ENCODE data around the gene SPTAN1. TPM values are rescaled to one million over a fixed set of nuclear protein-coding genes. Genes with fewer than 3 reads are reported as not detected.
"Not testable (repeated sequence)": the region's sequence is repeated elsewhere in the genome, so short reads cannot be mapped to it uniquely, and the experiment has no call there.

Gene SPTAN1
- total RNA-seq, 1 donor from 2014 or later = 914 TPM

DNA sequence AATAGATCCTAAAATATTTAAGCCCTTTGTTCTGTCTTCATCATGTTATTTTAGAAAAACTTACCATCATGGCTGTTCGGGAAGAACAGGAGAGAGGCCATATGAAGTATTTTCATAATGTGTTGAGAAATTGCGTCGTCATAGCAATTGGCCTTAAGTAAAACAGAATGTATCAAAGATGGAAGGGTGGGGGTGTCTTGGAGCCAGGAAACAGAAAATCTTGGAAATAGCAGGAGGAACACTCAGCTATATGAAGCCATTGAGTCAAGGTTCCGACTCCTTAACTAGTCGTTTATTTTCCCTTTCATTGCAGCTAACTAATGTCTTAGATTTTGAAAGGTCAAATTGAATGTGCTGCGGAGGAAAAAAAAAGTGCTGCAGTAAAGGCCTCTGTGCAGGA lies 1.3 kb downstream of the SPTAN1 start:
- DNase-seq = no peak

DNA sequence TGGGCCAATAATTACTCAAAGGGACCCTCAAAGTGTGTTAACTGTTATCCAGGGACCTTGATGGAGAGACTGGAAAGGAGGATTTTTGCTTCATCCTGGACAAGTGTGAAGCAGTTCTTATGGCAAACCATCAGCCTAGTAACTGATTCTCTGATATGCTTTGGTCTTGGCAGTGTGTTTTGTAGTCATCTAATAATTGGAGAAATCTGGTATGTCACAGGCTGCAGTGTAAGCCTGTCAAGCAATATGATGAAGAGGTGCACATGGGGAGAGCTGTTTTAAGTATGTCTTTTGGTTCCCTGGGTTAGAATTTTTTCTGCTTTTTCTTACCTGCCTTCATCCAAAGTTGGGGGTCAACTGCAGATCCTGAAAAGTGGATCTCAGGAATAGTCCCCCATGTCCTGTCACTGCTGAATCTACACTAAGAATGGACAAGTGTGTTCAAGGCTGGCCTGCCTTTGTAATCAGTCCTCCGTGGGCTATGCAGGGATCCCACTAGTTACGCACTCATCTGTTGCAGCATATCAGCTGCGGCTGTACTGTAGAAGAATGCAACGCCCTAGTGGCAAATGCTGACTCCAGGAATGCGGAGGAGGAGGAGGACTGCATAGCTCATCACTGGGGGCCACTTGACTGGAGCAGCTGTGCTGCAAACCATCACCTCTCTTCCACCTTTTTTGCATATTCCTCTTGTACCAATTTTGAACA lies 1.9 kb downstream of the SPTAN1 start:
- DNase-seq = no peak

DNA sequence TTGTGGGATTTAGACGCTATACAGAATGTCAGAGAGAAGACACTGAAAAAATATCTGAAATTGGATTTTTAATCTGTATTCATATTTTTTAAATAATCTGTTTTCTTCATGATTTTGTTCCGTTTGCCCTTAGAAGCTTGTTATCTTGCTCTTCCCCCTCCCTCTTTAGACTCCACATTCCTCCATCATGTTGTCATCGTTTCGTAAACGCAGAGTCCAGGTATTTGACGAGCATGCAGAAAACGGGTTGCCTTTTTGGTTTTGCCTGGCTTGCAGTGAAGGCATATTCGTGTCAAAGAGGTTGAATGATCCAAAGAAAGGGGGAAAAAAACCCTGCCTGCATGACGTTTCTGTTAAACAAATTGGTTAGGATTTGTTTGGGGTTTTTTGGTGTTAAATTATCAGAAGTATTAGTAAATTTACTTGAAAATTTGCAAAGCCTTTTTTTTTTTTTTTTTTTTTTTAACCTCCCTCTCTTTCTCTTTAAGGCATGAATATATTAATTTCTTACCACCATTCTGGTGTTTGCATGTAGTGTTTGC lies 2.9 kb downstream of the SPTAN1 start:
- DNase-seq = no peak

DNA sequence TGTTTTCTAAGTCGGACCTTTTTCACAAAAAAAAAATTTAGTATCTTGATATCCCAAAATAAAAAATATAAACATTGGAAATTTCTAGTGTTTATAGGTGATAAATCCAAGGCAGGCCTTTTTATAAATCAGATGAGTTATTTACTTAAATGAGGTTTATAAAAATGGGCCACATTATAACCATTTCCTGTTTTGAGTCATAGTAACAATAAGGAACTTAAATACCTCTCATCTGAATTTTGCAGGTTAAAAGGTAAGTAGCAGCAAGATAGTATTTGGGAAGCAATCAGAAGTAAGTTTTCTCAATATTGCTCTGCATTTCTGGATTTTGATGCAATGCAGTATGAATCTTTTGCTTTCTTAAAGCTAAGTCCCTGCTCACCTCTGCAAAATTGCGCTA lies 3.9 kb downstream of the SPTAN1 start:
- no peak for DNase-seq

DNA sequence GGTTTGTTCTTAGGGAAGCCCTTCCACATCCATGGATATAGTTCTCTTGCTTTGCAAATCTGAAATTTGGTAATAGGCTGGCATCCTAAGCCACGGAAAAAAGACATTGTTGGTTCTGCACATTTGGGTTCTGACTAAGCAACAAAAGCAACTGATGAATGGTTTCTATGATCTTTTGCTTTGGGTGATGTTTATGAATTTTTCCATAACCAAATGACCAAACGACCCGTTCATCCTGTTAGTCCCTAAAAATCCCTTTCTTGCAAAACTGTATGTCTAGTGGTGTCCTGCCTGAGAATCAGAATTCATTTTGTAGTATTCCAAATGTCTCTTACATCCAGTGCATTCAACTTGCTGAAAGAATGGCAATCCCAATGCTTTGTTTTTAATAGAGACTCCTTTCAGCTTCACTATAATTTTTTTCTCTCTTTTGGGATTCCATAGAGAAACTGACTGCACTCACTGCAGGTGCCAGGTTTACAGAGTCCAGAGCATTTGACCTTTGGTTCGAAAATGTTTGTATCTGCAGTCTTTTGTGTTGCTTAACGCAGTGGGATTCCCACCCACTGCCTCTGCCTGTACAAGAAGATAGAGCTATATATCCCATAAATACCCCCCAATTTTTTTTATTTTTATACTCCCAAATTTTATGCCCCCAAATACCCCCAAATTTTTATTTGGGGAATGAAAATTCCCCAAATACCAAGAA lies 4.7 kb downstream of the SPTAN1 start:
- no peak for DNase-seq

DNA sequence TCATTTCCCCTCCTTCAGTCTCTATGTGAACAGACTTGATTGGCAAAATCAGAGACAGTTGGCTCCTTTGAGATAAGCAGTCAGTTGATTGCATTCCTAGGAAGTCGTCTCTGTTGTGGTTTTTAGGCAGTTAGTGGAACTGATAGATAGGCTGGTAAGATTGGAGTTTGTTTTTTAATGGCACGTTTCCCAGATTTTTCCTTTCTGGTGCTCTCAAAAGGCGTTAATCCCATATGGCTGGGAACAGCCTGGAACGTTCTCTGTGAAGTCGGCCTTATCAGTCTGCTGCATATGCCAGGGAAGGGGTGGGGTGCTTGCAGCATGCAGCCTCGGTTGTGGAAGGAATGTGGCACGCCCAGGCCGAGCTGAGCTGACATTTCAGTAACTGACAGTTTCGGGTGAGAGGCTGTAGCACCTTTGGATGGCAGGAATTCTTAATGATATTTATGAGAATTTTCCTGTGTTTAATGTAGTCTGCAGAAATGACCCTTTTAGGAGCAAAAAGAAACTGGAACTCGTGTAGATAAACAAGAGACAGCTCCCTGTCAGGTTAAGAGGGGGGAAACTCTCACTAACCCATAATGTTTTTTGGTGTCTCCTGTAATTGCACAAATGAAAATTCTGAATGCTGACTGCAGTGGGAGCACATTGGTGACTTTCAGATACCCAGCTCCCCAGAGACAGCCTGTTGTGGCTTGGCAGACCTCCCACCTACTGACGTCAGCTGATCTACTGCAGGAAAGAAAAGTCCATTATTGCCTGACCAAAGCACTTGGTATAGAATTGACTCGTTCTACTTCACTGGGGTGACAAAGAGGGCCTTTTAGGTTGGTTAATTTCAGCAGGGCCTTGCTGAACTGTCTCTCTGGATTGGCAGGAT lies 6.3 kb downstream of the SPTAN1 start:
- peak; percentile 78 for DNase-seq

DNA sequence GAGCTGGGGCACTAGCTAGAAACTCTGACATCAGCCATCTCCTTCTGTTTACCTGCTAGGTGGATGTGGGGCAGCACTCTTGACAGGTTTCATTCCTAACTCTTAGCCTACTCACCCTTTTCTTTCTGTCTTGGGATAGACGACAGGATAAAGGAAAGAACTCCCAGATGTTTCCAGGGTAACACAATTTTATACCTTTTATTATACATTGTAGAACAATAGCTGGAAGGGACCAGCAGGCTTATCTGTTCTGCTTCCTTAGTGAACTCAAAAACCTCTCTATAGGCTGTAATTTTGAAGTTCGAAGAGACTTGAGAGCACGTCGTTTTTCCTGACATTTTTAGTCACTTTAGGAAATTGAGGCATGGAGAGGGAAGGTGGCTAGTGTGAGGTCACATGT lies 13.2 kb downstream of the SPTAN1 start:
- no peak for DNase-seq

DNA sequence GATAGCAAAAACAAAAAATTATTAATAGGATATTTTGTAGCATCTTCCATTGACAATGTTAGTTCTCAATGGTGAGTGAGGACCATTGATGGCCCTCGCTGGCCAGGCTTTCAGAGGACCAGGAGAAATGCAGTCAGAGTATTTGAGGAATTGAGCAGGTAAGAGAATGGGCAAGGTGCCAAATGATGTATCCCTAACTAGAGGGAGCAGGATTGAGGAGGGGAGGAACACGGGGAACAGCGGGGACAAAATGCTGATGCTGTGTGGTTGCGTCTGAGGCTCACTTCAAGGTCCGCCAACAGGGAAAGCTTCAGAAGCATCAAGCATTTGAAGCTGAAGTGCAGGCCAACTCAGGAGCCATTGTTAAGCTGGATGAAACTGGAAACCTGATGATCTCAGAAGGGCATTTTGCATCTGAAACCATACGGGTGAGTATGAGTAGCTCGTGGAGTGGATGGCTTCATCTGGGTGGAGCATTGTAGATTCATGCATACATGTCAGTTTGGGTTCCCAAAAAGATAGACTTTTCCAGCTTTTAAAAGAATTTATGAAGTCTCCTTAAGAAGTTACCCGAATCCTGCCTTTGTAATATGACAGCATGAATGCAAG lies 16.2 kb downstream of the SPTAN1 start:
- DNase-seq = no peak

DNA sequence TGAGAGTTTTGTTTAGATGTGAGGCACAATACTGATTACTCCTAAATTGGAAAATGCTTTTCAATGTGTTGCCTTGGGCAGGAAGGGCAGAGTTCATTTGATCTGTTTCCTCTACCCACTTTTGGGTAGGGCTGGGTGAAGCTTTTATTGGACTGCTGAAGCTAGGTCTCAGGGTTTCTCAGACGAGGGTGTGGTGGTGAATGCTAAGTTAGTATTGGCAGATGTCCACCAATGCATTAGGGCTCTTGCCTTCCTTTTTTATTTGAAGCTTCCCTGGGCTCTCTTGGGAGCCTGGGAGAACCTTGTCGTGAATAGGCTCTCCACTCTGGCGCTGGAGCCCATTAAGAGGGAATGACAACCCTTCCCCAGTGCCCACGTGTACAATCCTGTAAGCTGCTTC lies 23.1 kb downstream of the SPTAN1 start:
- DNase-seq = no peak

DNA sequence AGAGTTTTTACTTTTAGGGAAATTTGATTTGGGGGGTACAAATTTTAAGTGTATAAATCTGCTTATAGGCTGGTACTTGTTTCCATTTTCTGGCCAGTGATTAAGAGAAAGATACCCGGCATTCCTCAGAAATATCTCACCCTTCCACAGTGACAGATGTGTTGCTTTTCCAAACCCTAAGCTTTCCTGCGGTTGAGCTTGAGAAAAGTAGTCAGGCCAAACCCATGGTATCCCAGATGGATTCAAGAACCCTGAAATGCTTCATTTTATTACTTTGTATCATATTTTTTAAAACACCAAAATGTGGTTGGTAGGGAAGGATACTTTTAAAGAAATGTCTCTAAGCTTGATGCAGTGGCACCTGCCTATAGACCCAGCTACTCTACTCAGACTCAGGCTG lies 23.5 kb downstream of the SPTAN1 start:
- no peak for DNase-seq

DNA sequence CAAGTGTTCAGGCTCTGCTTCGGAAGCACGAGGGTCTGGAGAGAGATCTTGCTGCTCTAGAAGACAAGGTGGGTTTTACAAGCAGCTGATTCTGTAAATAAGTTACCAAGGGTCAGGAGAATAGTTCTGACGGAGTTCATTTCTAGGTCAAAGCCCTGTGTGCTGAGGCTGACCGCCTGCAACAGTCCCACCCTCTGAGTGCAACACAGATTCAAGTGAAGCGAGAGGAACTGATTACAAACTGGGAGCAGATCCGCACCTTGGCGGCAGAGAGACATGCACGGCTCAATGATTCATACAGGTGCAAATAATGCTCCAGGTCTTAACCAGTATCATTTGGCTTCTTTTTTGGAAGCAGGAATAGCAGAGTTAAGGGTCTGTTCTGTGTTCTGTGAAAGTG lies 24.8 kb downstream of the SPTAN1 start:
- DNase-seq = no peak

DNA sequence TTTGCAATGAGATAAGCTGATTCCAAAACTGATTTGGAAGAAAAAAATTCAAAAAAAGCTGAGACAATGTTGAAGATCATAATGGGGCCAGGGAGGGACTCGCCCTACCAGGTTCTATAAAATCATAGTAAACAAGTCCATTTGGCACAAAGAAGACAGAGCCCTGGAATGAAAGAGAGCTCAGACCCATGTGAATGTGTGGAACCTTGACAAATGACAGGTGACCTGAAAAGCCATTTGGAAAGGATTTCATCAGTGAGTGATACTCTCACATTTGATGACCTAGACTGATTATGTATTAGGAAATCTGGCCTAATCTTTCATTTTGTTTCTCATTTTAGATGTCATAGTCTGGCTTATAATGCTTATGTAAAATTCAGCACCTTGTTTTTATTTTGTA lies 26.8 kb downstream of the SPTAN1 start:
- DNase-seq = no peak

DNA sequence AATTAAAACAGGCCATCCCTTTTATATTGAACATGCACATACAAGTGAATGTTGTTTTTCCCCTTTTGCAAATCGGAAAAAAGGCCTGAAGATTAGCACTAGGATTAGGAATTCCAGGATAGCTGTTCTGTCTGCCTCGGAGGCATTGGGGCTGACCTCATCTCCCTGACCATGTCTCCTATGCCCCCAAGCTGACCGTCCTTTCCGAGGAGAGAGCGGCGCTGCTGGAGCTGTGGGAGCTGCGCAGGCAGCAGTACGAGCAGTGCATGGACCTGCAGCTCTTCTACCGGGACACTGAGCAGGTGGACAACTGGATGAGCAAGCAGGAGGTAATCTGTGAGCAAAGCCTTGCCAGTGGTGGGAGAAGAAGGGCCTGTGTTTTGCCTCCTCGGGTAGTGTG lies 28.3 kb downstream of the SPTAN1 start:
- no peak for DNase-seq

DNA sequence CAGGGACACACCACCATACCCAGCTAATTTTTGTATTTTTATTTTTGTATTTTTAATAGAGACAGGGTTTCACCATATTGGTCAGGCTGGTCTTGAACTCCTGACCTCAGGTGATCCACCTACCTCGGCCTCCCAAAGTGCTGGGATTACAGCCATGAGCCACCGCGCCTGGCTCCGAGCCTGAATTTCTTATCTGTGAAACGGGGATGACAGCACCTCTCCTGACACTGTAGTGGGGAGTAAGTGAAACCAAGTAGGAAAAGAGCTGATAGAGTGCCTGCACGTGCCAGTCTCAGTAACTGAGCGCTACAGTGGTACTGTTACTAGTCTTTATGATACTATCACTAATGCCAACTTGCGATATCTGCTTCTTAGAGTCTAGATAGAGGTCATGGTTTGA lies 32.8 kb downstream of the SPTAN1 start:
- not testable (repeated sequence) for DNase-seq

DNA sequence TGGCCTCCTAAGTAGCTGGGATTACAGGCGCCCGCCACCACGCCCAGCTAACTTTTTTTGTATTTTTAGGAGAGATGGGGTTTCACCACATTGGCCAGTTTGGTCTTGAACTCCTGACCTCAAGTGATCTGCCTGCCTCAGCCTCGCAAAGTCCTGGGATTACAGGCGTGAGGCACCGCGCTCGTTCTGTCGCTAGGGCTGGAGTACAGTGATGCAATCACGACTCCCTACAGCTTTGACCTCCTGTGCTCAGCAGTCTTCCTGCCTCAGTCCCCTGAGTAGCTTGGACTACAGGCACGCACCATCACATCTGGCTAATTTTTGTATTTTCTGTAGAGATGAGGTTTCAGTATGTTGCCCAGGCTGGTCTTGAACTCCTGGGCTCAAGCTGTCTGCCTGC lies 34.5 kb downstream of the SPTAN1 start:
- not testable (repeated sequence) for DNase-seq

DNA sequence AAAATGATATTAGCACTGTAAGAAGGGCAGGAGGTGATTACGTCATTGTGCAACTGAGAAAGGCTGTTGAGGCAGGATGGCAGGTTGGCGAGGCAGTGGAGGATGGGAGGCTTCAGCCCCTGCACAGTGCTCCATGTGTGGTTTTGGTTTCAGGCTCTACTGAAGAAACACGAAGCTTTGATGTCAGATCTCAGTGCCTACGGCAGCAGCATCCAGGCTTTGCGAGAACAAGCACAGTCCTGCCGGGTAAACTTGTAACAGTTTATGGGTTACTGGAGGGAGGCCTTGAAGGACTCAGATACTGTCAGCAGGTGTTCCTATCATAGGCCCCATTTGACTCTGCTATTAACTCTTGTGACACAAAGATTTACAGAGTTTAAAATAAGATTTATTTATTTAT lies 35.1 kb downstream of the SPTAN1 start:
- DNase-seq = no peak

DNA sequence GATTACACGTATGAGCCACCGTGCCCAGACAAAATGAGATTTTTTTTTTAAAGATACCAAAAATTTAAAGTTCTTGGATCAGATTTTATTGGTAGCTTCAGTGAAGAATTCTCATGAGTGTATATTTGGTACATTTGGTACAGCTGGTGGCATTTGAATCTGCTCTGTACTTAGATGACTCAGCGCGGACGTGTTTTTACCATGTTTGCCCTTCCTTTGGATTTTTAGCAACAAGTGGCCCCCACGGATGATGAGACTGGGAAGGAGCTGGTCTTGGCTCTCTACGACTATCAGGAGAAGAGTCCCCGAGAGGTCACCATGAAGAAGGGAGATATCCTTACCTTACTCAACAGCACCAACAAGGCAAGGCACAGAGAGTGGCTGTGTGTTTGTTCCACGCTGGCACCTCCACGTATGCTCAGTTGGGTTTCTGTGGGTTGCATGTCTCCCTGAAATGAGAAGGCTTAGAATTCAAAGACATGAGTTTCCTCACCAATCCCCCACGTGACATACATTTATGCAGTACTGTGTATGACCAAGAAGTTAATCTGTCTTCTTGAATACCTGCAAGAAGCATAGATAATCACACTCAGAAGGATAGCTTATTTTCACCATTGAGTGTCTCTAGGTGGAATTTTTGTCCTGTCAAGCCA lies 36.3 kb downstream of the SPTAN1 start:
- peak; percentile 19 for DNase-seq

DNA sequence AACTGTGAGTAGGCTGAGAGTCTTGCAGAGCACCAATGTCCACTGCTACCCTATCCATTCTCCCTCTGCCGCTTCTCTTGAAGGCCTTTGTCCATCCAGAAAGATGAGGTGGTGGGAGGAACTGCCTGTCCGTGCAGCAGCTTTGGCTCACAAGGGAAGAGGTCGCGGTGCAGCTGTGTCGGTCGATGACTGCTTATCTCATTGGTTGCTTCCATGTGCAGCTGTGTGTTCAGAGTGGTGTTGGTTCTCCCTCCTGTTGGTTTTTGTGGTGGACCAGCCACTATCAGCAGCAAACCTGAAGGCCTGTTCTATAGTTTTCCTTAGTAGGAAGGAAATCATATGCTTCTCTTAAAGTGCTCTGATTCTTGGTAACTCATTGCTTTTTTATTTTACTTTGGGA lies 40.7 kb downstream of the SPTAN1 start:
- DNase-seq = no peak

DNA sequence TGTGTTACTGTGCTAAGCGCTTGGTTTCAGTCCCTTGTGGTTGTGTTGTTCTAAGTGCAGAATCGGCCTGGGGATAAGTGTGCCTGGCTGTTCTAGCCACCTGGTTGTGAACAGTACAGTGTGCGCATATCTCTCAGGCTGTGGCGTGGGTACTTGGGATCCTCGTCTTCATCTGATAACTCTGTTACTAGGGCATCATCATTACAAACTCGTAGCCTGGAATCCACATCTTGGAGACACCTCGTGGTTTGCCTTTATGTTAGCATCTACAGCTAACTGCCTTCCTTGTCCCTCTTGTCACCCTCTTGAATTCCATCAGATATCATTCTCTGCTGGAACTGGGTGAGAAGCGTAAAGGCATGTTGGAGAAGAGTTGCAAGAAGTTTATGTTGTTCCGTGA lies 41.5 kb downstream of the SPTAN1 start:
- DNase-seq = no peak

DNA sequence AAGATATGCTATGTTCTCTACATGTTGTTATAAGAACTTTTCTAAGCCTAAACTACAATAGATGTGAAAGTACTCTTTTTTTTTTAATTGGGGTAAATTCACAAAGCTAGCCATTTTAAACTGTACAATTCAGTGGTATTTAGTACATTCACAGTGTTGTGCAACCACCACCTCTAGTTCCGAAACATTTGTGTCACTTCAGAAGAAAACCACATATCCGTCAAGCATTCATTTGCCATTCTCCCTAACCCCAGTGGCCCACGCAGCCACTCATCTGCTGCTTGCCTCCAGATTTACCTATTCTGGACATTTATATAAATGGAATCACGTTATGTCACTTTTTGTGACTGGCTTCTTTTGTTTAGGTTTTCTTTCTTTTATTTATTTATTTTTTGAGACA lies 43.1 kb downstream of the SPTAN1 start:
- DNase-seq = no peak

DNA sequence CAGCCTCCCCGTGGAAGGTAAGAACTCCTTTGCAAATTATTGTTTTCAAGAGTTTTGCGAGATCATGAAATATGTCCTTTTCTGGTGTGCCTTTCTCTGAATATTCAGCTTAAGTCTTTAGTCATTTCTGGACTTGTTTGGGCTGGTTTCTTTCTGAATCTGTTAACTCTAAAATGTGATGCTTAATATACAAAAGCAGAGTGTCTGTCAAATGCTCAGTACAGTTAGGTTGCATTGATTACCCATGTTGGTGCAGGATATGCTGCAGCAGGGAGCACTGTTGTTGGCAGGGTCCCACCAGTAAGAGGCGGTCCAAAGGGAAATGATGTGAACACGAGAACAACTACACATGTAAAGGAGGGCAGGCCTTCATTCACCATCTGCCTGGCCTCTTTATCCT lies 47.7 kb downstream of the SPTAN1 start:
- DNase-seq = no peak

DNA sequence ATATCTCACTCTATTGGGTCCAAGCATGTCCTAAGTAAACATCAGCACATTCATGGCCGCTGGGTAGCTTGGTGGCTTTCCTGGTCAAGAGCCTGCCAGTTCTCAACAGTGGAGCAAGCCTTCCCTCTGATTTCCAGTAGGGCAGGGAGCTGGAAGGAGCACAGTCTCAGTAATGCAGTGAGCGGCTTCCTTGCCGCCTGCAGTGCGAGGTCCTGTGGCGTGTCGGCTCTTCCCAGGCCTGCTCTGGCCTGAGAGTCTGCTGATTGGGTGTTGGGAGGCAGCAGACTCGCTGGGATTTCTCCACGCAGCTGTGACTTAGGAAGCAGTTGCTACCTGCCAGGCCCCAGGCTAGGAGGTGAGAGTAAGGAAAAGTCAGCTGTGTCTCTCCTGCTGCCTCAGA lies 51.3 kb downstream of the SPTAN1 start:
- no peak for DNase-seq

All from occipital lobe (tissue), 2 donors.